Measurements from ENCODE around the gene CACNA1B. TPM values are rescaled to one million over a fixed set of nuclear protein-coding genes. Genes with fewer than 3 reads are reported as not detected.

The CACNA1B gene
- total and polyA plus RNA-seq, 10 donors: under 0.01 to 0.09 (median 0.04) TPM; not detected in 4

- Histone ChIP-seq H3K4me3 (no peak overlapping the region), H3K27me3 (replicated peaks in 1 of 7) (peaks cover 0 to 43% (median 0%) of the 10 kb centered on the region in 7 donors), H3K9me3 (no peaks in the 10 kb centered on the region), H3K27ac (no peak overlapping the region), H3K4me1 (no peaks in the 10 kb centered on the region), H3K36me3 (no peaks in the 10 kb centered on the region)
- WGBS, 5 donors: 77 to 95% (median 82%) methylated on average over 6 of the region's 6 CpGs
- DNase-seq: no peak
- TF ChIP-seq POLR2A (IDR thresholded peaks at IDR 0.05): no peak
- TF ChIP-seq POLR2AphosphoS5 (IDR thresholded peaks at IDR 0.05): no peak
- TF ChIP-seq CTCF (IDR thresholded peaks at IDR 0.05 in 8 of 11, conservative IDR thresholded peaks at IDR 0.05 in 3 of 11): no peak
- intact Hi-C loops (cut with DNase I; ENCODE audit: low total_unique reads): no loop called here
Observed at GRCh38 chr9:138116521-138116920, 238.9 kb downstream of the CACNA1B start.

GRCh38 chr9:138117101-138117750, 239.6 kb downstream of the CACNA1B start:
- Histone ChIP-seq H3K27me3 (replicated peaks in 1 of 7) (peaks cover 0 to 46% (median 0%) of the 10 kb centered on the region in 7 donors), H3K36me3 (no peaks in the 10 kb centered on the region), H3K27ac (no peak overlapping the region), H3K4me3 (no peak overlapping the region), H3K4me1 (no peaks in the 10 kb centered on the region), H3K9me3 (no peaks in the 10 kb centered on the region)
- intact Hi-C loops (cut with DNase I; ENCODE audit: low total_unique reads): no loop called here
- no peak for TF ChIP-seq POLR2AphosphoS5 (IDR thresholded peaks at IDR 0.05)
- TF ChIP-seq CTCF (IDR thresholded peaks at IDR 0.05 in 8 of 11, conservative IDR thresholded peaks at IDR 0.05 in 3 of 11): no peak
- no peak for TF ChIP-seq POLR2A (IDR thresholded peaks at IDR 0.05)
- DNase-seq: peak; percentile 54
- WGBS, 5 donors: 79 to 90% (median 83%) methylated on average over 12 to 14 of the region's 14 CpGs

GRCh38 chr9:138117836-138118235, 240.3 kb downstream of the CACNA1B start:
- Histone ChIP-seq H3K4me1 (no peaks in the 10 kb centered on the region), H3K27me3 (replicated peaks in 1 of 7) (peaks cover 0 to 50% (median 0%) of the 10 kb centered on the region in 7 donors), H3K27ac (no peak overlapping the region), H3K9me3 (no peaks in the 10 kb centered on the region), H3K36me3 (no peaks in the 10 kb centered on the region), H3K4me3 (no peak overlapping the region)
- TF ChIP-seq POLR2A (IDR thresholded peaks at IDR 0.05) (no peak), CTCF (IDR thresholded peaks at IDR 0.05 in 8 of 11, conservative IDR thresholded peaks at IDR 0.05 in 3 of 11) (no peak), POLR2AphosphoS5 (IDR thresholded peaks at IDR 0.05) (no peak)
- intact Hi-C loops (cut with DNase I; ENCODE audit: low total_unique reads): no loop called here
- no peak for DNase-seq
- 69 to 82% (median 75%) methylated on average over 5 to 6 of the region's 6 CpGs for WGBS, 5 donors

- H3K4me1 ChIP-seq: no peaks in the 10 kb centered on the region
- no peaks in the 10 kb centered on the region for H3K9me3 ChIP-seq
- H3K27me3 ChIP-seq (replicated peaks in 1 of 7): peaks cover 0 to 50% (median 0%) of the 10 kb centered on the region in 7 donors
- WGBS, 5 donors: 87 to 91% (median 89%) methylated on average over 9 to 14 of the region's 14 CpGs
- no peaks in the 10 kb centered on the region for H3K36me3 ChIP-seq
- TF ChIP-seq POLR2AphosphoS5 (IDR thresholded peaks at IDR 0.05): no peak
- no peak for TF ChIP-seq POLR2A (IDR thresholded peaks at IDR 0.05)
- no peak for TF ChIP-seq CTCF (IDR thresholded peaks at IDR 0.05 in 8 of 11, conservative IDR thresholded peaks at IDR 0.05 in 3 of 11)
- DNase-seq: peak; percentile 56
- intact Hi-C loops (cut with DNase I; ENCODE audit: low total_unique reads): no loop called here
- H3K27ac ChIP-seq: no peak overlapping the region
- H3K4me3 ChIP-seq: no peak overlapping the region
Observed at GRCh38 chr9:138118601-138119071, 241.1 kb downstream of the CACNA1B start.

Measured in spleen (tissue), 11 donors.